ENCODE results near the gene AOPEP.

AOPEP gene

GRCh38 chr9:95084254-95084934, 357.9 kb downstream of the AOPEP start:
- Histone ChIP-seq H3K27me3 (ENCODE audit: low read length) (no peaks in the 10 kb centered on the region), H3K36me3 (ENCODE audit: low read length) (no peaks in the 10 kb centered on the region), H4K20me1 (ENCODE audit: low read depth, low read length) (no peaks in the 10 kb centered on the region), H3K79me2 (ENCODE audit: insufficient read depth, low read length) (no peaks in the 10 kb centered on the region), H3K9ac (ENCODE audit: low read length) (no peak overlapping the region), H3F3A (ENCODE audit: insufficient read depth) (no peaks in the 10 kb centered on the region), H2AFZ (ENCODE audit: low read depth, low read length, severe bottlenecking) (no peak overlapping the region), H3K9me2 (replicated peaks; ENCODE audit: insufficient read depth, low read length) (no peaks in the 10 kb centered on the region), H3K9me3 (ENCODE audit: insufficient read depth, low read length) (no peaks in the 10 kb centered on the region), H3K27ac (ENCODE audit: low read depth, low read length) (no peak overlapping the region), H3K4me3 (ENCODE audit: insufficient read depth, low read length, poor library complexity, severe bottlenecking) (no peak overlapping the region), H3K4me2 (ENCODE audit: low read depth, low read length, poor library complexity, severe bottlenecking) (no peak overlapping the region)
- TF ChIP-seq CTCF (IDR thresholded peaks at IDR 0.05; ENCODE audit: insufficient read depth, low read length, poor library complexity, severe bottlenecking): no peak
- TF ChIP-seq EZH2phosphoT487 (conservative IDR thresholded peaks at IDR 0.05; ENCODE audit: low read length): no peak

- Histone ChIP-seq H3K9ac (ENCODE audit: low read length) (no peak overlapping the region), H3K4me2 (ENCODE audit: low read depth, low read length, poor library complexity, severe bottlenecking) (no peak overlapping the region), H3K9me2 (replicated peaks; ENCODE audit: insufficient read depth, low read length) (no peaks in the 10 kb centered on the region), H3K4me3 (ENCODE audit: insufficient read depth, low read length, poor library complexity, severe bottlenecking) (no peak overlapping the region), H3K36me3 (ENCODE audit: low read length) (no peaks in the 10 kb centered on the region), H4K20me1 (ENCODE audit: low read depth, low read length) (no peaks in the 10 kb centered on the region), H3K79me2 (ENCODE audit: insufficient read depth, low read length) (no peaks in the 10 kb centered on the region), H3K27ac (ENCODE audit: low read depth, low read length) (no peak overlapping the region), H3F3A (ENCODE audit: insufficient read depth) (no peaks in the 10 kb centered on the region), H3K27me3 (ENCODE audit: low read length) (no peaks in the 10 kb centered on the region), H3K9me3 (ENCODE audit: insufficient read depth, low read length) (no peaks in the 10 kb centered on the region), H2AFZ (ENCODE audit: low read depth, low read length, severe bottlenecking) (no peak overlapping the region)
- no peak for TF ChIP-seq CTCF (IDR thresholded peaks at IDR 0.05; ENCODE audit: insufficient read depth, low read length, poor library complexity, severe bottlenecking)
Measured at GRCh38 chr9:95085036-95085770, 358.7 kb downstream of the AOPEP start.

- no peaks in the 10 kb centered on the region for H3K9me2 ChIP-seq (replicated peaks; ENCODE audit: insufficient read depth, low read length)
- no peak overlapping the region for H3K4me2 ChIP-seq (ENCODE audit: low read depth, low read length, poor library complexity, severe bottlenecking)
- H3K27ac ChIP-seq (ENCODE audit: low read depth, low read length): no peak overlapping the region
- no peaks in the 10 kb centered on the region for H3K79me2 ChIP-seq (ENCODE audit: insufficient read depth, low read length)
- H2AFZ ChIP-seq (ENCODE audit: low read depth, low read length, severe bottlenecking): no peak overlapping the region
- H3K9ac ChIP-seq (ENCODE audit: low read length): no peak overlapping the region
- TF ChIP-seq EZH2phosphoT487 (conservative IDR thresholded peaks at IDR 0.05; ENCODE audit: low read length) (no peak), CTCF (IDR thresholded peaks at IDR 0.05; ENCODE audit: insufficient read depth, low read length, poor library complexity, severe bottlenecking) (no peak)
- no peak overlapping the region for H3K4me3 ChIP-seq (ENCODE audit: insufficient read depth, low read length, poor library complexity, severe bottlenecking)
- no peaks in the 10 kb centered on the region for H3K27me3 ChIP-seq (ENCODE audit: low read length)
- no peaks in the 10 kb centered on the region for H3F3A ChIP-seq (ENCODE audit: insufficient read depth)
- no peaks in the 10 kb centered on the region for H3K9me3 ChIP-seq (ENCODE audit: insufficient read depth, low read length)
- no peaks in the 10 kb centered on the region for H3K36me3 ChIP-seq (ENCODE audit: low read length)
- H4K20me1 ChIP-seq (ENCODE audit: low read depth, low read length): no peaks in the 10 kb centered on the region
Measured at GRCh38 chr9:95085861-95086563, 359.5 kb downstream of the AOPEP start.

Data from SU-DHL-6 (cell line).